Head of caudate nucleus (tissue), 42 donors: ENCODE data around the gene CCR5AS.
"Not testable (repeated sequence)": the region's sequence is repeated elsewhere in the genome, so short reads cannot be mapped to it uniquely, and the experiment has no call there.

Experiments
- DNase-seq, 42 donors: peaks; one replicate each; pipeline versions ENCODE4 v3.0.0 to v3.0.0-alpha.2; 2020 to 2021; ENCODE audit warnings: mixed read lengths in 7 of 42
- intact Hi-C: fragments of 100-400 bp; cut with DNase I; formaldehyde crosslinking; loops from one replicate; pipeline ENCODE4 v1.15.0; 2022

CCR5AS gene

GRCh38 chr3:46338840-46339239, 68.0 kb downstream of the CCR5AS start:
- DNase-seq = no peak
- intact Hi-C loops = no loop called here

GRCh38 chr3:46337911-46338310, 69.0 kb downstream of the CCR5AS start:
- intact Hi-C loops = no loop called here

GRCh38 chr3:46335541-46335940, 71.3 kb downstream of the CCR5AS start:
- no peak for DNase-seq
- intact Hi-C loops = no loop called here

More at GRCh38 chr3:46337911-46338310, 69.0 kb downstream of the CCR5AS start:
- DNase-seq = no peak

- intact Hi-C loops = no loop called here
- no peak for DNase-seq
Observed at GRCh38 chr3:46334741-46335478, 72.0 kb downstream of the CCR5AS start.

GRCh38 chr3:46330676-46331075, 76.2 kb downstream of the CCR5AS start:
- intact Hi-C loops, DNase-seq: not testable (repeated sequence)

GRCh38 chr3:46325645-46326300, 81.1 kb downstream of the CCR5AS start:
- no peak for DNase-seq
- intact Hi-C loops = no loop called here

- intact Hi-C loops = no loop called here
- DNase-seq = no peak
Observed at GRCh38 chr3:46324036-46324435, 82.8 kb downstream of the CCR5AS start.

GRCh38 chr3:46321461-46322104, 85.3 kb downstream of the CCR5AS start:
- no peak for DNase-seq
- intact Hi-C loops = no loop called here

- intact Hi-C loops = no loop called here
Observed at GRCh38 chr3:46318207-46318927, 88.5 kb downstream of the CCR5AS start.

GRCh38 chr3:46316206-46316605, 90.7 kb downstream of the CCR5AS start:
- intact Hi-C loops = no loop called here
- DNase-seq = no peak

More at GRCh38 chr3:46318207-46318927, 88.5 kb downstream of the CCR5AS start:
- DNase-seq = no peak

- DNase-seq = no peak
- intact Hi-C loops = no loop called here
Observed at GRCh38 chr3:46314517-46314916, 92.3 kb downstream of the CCR5AS start.
